Measurements from ENCODE around the gene STK40. TPM values are rescaled to one million over a fixed set of nuclear protein-coding genes. Genes with fewer than 3 reads are reported as not detected.

The STK40 gene
- total RNA-seq, 1 experiment from 2014 or later = 49.6 TPM

DNA sequence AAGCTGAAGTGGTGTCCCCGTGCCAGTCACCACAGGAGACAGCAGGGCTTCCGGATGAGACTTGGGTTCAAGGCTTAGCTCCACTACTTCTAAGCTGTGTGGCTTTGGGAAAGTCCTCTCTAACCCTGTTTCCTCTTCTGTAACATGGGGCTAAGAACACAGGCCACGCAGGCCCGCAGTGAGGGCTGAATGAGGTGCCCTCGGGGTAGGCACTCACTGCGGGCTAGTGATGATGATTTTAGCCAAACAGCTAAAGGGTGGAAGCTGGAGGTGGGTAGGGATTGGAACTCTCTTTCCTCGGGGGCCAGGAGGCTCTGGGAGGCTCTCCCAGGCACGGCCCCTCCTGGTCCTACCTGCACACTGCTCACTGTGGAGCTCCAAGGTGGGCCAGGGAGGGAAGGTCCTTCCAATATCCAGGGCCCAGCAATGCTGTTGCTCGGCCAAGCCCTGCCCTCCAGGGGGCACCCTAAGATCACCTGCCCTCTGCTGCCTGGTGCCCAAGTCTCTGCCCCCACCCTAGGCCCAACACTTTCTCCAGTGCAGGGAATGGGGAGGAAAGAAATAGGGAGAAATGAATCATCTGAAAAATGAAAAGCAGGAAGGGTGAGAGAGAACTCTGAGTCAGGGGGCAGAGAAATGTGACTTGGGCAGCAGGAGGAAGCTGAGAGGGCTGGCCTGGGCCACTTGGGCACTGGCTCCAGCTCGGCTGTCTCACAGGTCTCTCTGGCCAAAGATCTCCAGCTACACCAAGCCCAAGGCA lies 43.1 kb downstream of the STK40 start:
- no TSS peak for BruUV-seq (replicated peaks)
- ATAC-seq (peak; percentile 82), DNase-seq (ENCODE audit: low read depth, low spot score) (peak; percentile 39)
- ChIA-PET POLR2A (no interaction called here), CTCF (interaction anchor here (0.6 to 1.6 kb wide), 7 partner anchors 19 to 245 kb away, joined by 3 to 9 read pairs (median 3); no protein-coding TSS in a partner anchor)
- H3K36me3 ChIP-seq (ENCODE audit: control insufficient read depth, insufficient read depth, low read length) = peaks cover 2% of the 10 kb centered on the region; the same call in 1 of the 2 replicates
- no peaks in the 10 kb centered on the region for H3K27me3 ChIP-seq (ENCODE audit: control insufficient read depth, insufficient read depth, low read length)
- no peak overlapping the region for H3K4me3 ChIP-seq (ENCODE audit: low read depth in 2 of 2, low read length in 2 of 2)
- no peaks in the 10 kb centered on the region for H3K9me3 ChIP-seq (ENCODE audit: control insufficient read depth, insufficient read depth, low read depth, low read length)
- in situ Hi-C loops (cut with HindIII; ENCODE audit: low pct_unique_long_range_greater_than_20kb, low sequenced_read_pairs) (no loop called here), intact Hi-C loops (cut with micrococcal nuclease; ENCODE audit: unreplicated experiment) (loop anchor here (2.0 kb wide), 1 partner anchor 78 kb away; no protein-coding TSS in a partner anchor)
- TF ChIP-seq, protein P1, sequence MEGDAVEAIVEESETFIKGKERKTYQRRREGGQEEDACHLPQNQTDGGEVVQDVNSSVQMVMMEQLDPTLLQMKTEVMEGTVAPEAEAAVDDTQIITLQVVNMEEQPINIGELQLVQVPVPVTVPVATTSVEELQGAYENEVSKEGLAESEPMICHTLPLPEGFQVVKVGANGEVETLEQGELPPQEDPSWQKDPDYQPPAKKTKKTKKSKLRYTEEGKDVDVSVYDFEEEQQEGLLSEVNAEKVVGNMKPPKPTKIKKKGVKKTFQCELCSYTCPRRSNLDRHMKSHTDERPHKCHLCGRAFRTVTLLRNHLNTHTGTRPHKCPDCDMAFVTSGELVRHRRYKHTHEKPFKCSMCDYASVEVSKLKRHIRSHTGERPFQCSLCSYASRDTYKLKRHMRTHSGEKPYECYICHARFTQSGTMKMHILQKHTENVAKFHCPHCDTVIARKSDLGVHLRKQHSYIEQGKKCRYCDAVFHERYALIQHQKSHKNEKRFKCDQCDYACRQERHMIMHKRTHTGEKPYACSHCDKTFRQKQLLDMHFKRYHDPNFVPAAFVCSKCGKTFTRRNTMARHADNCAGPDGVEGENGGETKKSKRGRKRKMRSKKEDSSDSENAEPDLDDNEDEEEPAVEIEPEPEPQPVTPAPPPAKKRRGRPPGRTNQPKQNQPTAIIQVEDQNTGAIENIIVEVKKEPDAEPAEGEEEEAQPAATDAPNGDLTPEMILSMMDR (IDR thresholded peaks at IDR 0.05) = peak; percentile 90; the same call in 1 of the 2 replicates
- TF ChIP-seq, protein P2, sequence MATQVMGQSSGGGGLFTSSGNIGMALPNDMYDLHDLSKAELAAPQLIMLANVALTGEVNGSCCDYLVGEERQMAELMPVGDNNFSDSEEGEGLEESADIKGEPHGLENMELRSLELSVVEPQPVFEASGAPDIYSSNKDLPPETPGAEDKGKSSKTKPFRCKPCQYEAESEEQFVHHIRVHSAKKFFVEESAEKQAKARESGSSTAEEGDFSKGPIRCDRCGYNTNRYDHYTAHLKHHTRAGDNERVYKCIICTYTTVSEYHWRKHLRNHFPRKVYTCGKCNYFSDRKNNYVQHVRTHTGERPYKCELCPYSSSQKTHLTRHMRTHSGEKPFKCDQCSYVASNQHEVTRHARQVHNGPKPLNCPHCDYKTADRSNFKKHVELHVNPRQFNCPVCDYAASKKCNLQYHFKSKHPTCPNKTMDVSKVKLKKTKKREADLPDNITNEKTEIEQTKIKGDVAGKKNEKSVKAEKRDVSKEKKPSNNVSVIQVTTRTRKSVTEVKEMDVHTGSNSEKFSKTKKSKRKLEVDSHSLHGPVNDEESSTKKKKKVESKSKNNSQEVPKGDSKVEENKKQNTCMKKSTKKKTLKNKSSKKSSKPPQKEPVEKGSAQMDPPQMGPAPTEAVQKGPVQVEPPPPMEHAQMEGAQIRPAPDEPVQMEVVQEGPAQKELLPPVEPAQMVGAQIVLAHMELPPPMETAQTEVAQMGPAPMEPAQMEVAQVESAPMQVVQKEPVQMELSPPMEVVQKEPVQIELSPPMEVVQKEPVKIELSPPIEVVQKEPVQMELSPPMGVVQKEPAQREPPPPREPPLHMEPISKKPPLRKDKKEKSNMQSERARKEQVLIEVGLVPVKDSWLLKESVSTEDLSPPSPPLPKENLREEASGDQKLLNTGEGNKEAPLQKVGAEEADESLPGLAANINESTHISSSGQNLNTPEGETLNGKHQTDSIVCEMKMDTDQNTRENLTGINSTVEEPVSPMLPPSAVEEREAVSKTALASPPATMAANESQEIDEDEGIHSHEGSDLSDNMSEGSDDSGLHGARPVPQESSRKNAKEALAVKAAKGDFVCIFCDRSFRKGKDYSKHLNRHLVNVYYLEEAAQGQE (IDR thresholded peaks at IDR 0.05; ENCODE audit: insufficient read depth in 1 of 2, low read depth in 2 of 2, low read length in 1 of 2) = no peak
- H3K27ac ChIP-seq (ENCODE audit: low read length) = no peak overlapping the region
- peaks cover 5% of the 10 kb centered on the region; the same call in 1 of the 2 replicates for H3K4me1 ChIP-seq (ENCODE audit: control insufficient read depth, insufficient read depth, low read length)

DNA sequence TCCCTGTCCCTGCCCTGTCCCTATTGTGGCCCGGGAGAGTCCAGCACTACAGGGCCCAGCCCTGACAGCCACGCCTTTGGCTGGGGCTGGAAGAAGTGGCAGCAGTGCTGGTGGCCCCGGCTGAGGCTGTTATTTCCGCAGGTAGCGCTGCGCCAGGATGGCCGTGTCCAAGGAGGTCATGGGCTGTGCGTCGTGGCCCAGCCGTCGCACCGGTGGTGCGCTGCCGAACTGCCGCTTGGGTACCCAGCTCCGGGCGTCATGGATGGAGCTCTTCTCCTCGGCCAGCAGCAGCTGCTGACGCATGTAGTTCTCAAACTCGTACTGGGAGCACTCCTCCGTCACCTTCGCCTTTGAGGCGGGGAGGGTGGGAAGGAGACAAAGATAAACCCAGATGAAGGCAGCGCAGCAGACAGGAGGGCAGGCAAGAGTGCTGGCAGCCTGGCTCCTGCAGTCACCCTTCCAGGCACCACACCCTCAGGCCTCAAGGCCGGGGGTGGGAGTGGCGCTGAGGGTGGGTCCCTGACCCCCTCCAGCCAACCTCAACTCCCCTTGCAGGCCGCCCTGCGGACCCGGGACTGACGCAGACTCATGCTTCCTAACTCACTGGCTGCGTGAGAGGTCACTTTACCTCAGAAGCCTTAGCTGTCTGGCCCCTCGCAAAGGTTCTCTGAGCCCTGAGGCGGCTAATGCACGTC lies 44.0 kb downstream of the STK40 start:
- peaks cover 5% of the 10 kb centered on the region; the same call in 1 of the 2 replicates for H3K4me1 ChIP-seq (ENCODE audit: control insufficient read depth, insufficient read depth, low read length)
- TF ChIP-seq TCF7L2 (IDR thresholded peaks at IDR 0.05; ENCODE audit: low read depth, low read length) = no peak
- TF ChIP-seq, protein P1 (IDR thresholded peaks at IDR 0.05) = no peak
- TF ChIP-seq, protein P2 (IDR thresholded peaks at IDR 0.05; ENCODE audit: insufficient read depth in 1 of 2, low read depth in 2 of 2, low read length in 1 of 2) = no peak
- no peak for TF ChIP-seq SIN3A (IDR thresholded peaks at IDR 0.05; ENCODE audit: borderline replicate concordance, insufficient read depth, low read depth, low read length)
- TF ChIP-seq POLR2AphosphoS5 (IDR thresholded peaks at IDR 0.05; ENCODE audit: low read depth, low read length) = no peak
- H3K9me3 ChIP-seq (ENCODE audit: control insufficient read depth, insufficient read depth, low read depth, low read length) = no peaks in the 10 kb centered on the region
- ATAC-seq (no peak), DNase-seq (ENCODE audit: low read depth, low spot score) (no peak)
- ChIA-PET CTCF (interaction anchor here (0.7 to 1.6 kb wide), 4 partner anchors 8 to 245 kb away, joined by 3 to 9 read pairs (median 4); no protein-coding TSS in a partner anchor), POLR2A (no interaction called here)
- in situ Hi-C loops (cut with HindIII; ENCODE audit: low pct_unique_long_range_greater_than_20kb, low sequenced_read_pairs) (no loop called here), intact Hi-C loops (cut with micrococcal nuclease; ENCODE audit: unreplicated experiment) (loop anchor here (2.0 kb wide), 1 partner anchor 79 kb away; no protein-coding TSS in a partner anchor)
- no TSS peak for BruUV-seq (replicated peaks)
- no peaks in the 10 kb centered on the region for H3K27me3 ChIP-seq (ENCODE audit: control insufficient read depth, insufficient read depth, low read length)
- no peaks in the 10 kb centered on the region for H3K36me3 ChIP-seq (ENCODE audit: control insufficient read depth, insufficient read depth, low read length)
- no peak overlapping the region for H3K27ac ChIP-seq (ENCODE audit: low read length)
- no peak overlapping the region for H3K4me3 ChIP-seq (ENCODE audit: low read depth in 2 of 2, low read length in 2 of 2)

Data from Panc1 (cell line).